Epithelial cell of proximal tubule (primary cell): Measurements from ENCODE around the gene TTC4. TPM values are rescaled to one million over a fixed set of nuclear protein-coding genes. Genes with fewer than 3 reads are reported as not detected.

Experiments used
- DNase-seq: peaks from one replicate; pipeline ENCODE4 v3.0.0-alpha.2; 2011; ENCODE audit warnings: low read depth
- H3K4me3 ChIP-seq: 2 replicates; pipeline ENCODE4 v1.5.1; 2011; ENCODE audit warnings: low read depth, mild to moderate bottlenecking, low read length
- total RNA-seq: library from RNA; depleted of rRNA; stranded (reverse); fragments of >200 nt; gene quantifications from 2 replicates; pipeline ENCODE4 v1.2.3, GENCODE V29; 2015
- TF ChIP-seq, protein P1 (sequence below): conservative IDR thresholded peaks from 2 replicates; pipeline ENCODE4 v1.5.1; 2012; ENCODE audit warnings: low read depth, mild to moderate bottlenecking, low read length

Gene TTC4
- total RNA-seq, 1 donor from 2014 or later: 23.1 TPM

DNA sequence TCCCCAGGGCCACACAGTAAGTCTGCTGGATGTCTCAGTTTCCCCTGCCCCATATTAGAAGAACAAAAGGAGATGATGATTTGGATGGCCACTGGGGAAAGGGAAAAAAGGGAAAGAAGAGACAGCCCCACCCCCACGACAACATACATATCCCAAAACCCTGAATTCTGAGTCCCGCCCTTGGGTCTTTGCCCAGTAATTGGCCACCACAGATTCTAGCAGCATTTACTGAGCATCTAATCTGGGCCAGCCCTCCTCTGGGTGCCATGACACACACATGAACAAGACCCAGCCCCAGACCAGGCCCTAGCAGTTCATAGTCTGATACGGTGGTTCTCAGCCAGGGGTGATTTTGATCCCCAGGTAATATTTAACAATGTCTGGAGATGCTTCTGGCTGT lies 5.2 kb upstream of the TTC4 start:
- H3K4me3 ChIP-seq: no peak overlapping the region
- TF ChIP-seq, protein P1, sequence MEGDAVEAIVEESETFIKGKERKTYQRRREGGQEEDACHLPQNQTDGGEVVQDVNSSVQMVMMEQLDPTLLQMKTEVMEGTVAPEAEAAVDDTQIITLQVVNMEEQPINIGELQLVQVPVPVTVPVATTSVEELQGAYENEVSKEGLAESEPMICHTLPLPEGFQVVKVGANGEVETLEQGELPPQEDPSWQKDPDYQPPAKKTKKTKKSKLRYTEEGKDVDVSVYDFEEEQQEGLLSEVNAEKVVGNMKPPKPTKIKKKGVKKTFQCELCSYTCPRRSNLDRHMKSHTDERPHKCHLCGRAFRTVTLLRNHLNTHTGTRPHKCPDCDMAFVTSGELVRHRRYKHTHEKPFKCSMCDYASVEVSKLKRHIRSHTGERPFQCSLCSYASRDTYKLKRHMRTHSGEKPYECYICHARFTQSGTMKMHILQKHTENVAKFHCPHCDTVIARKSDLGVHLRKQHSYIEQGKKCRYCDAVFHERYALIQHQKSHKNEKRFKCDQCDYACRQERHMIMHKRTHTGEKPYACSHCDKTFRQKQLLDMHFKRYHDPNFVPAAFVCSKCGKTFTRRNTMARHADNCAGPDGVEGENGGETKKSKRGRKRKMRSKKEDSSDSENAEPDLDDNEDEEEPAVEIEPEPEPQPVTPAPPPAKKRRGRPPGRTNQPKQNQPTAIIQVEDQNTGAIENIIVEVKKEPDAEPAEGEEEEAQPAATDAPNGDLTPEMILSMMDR: no peak
- DNase-seq: no peak

DNA sequence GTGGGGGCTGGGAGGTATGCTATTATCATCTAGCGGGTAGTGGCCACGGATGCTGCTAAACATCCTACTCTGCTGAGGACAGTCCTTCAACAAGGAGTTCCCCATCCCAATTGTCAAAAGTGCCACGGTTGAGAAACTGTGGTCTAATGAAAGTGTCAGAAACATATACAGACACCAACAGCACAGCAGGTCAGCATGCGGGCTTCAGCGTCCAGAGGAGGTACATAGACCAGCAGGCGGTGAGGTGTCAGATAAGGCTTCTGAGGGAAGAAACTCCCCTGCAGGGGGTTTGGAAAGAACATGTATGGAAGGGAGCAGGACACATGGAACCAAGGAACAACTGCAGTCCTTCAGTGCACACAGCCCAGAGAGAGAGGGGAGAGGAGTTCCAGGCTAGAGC lies 4.8 kb upstream of the TTC4 start:
- DNase-seq: no peak
- H3K4me3 ChIP-seq: no peak overlapping the region
- TF ChIP-seq, protein P1: no peak

DNA sequence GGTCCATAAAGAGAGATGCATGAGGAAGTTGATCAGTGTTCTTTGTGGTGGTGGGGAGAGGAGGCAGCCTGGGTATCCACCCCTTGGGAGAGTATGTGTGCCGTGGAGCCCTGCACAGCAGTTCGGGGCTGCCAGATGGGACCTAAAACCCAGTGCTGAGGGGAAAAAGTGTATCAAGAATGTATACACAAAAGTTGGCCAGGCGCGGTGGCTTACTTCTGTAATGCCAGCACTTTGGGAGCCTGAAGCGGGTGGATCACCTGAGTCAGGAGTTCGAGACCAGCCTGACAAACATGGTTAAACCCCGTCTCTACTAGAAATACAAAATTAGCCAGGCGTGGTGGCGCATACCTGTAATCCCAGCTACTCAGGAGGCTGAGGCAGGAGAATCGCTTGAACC lies 4.1 kb upstream of the TTC4 start:
- TF ChIP-seq, protein P1: no peak
- no peak for DNase-seq

DNA sequence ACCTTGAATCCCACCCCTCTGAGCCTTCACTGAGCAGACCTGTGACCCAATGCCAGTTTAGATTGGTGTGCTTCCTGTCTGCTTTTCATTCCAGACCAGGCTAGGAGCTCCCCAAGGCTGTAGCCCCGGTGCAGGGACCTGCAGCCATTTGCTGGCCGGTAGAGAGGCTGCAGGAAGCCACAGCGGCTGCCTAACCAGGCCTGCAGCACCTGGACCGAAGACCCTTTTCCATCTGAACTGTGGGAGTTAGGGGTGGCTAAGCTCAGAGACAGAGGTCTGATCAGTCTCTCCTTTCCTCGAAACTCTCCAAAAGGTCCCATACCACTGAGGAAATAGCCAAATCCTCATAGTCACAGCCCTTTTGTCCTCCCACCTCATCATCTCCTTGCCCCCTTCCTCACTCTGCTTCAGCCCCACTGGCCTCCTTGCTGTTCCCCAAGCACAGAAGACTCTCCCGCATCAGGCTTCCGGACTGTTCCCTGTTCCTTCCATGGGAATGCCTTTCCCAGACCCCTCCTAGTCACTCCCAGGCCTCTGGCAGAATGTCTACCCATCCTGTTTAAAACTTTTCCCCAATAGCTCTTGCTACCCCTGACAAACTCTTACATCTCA lies 674 bp upstream of the TTC4 start:
- no peak for DNase-seq
- TF ChIP-seq, protein P1: no peak
- H3K4me3 ChIP-seq: peak overlapping the region; percentile 97

More for the DNA sequence above, 4.1 kb upstream of the TTC4 start:
- no peak overlapping the region for H3K4me3 ChIP-seq

DNA sequence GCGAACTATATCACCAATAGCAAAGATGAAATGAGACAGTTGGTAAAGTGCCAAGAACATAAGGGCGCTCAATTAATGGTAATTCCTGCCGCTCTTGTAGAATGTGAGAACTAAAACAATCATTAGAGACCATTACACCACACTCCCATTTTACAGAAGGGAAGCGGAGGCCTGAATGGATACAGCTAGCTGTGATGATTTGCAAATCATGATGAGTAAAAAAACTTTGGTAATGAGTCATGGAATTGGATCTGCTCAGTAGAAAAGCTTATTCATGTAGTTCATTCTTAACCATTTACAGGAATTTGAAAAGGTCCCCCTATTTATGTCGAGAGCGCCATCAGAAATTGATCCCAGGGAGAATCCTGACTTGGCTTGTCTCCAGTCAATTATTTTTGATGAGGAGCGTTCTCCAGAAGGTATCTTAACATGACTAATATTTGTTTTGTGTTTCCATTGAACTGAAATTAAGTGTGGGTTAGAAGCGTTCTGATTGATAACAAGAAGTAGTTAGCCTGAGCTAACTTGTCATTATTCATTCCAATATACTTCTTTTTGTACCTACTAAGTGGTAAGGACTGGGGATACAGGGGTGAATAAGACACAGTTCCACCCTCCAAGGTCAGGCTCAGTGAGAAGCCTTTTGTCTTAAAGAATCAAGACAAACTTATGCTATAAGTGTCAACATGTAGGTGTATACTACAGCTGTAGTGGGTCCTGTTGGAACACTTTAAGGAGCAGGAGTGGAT lies 812 bp downstream of the TTC4 start:
- TF ChIP-seq, protein P1: no peak
- peak overlapping the region; percentile 97 for H3K4me3 ChIP-seq
- peak; percentile 30 for DNase-seq

DNA sequence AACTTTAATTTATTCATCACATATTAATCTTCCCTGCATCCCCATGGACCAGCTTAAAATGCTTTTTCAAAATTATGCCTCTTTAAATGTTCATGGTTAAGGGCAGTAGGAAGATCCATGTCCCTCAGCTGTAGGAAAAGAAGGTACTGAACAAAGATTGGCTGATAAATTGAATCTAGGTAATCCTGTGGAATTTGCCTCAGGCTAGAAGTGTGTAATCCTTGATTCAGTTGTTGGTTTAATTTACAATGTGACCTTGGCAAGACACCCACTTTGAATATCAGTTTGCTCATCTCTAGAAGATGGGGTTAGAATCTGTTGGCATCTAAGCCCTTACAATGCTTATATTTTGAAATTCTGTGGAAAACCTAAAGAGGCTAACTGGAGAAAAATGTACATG lies 6.1 kb downstream of the TTC4 start:
- H3K4me3 ChIP-seq: no peak overlapping the region
- no peak for DNase-seq
- TF ChIP-seq, protein P1: no peak

DNA sequence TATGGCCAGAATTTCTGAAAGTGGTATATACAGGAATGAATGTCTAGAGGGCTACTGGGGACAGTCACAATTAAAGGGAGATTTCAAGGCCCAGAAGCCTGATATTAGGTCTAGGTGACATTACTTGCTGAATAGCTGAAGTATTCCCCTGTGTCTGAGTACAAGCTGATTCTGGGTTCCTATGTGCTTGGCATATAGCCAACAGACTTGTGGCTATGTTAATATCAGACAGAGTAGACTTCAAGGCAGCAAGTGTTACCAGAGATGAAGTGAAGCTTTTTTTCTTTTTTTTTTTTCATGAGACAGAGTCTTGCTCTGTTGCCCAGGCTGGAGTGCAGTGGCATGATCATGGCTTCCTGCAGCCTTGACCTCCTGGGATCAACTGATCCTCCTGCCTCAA lies 8.3 kb downstream of the TTC4 start:
- H3K4me3 ChIP-seq: no peak overlapping the region
- TF ChIP-seq, protein P1: no peak
- DNase-seq: no peak
